HG02798 (cell line): ENCODE data around the gene CELA1.
A peak's percentile ranks its signal among the peaks of the same experiment; 100 is the strongest.

Source experiments
- ATAC-seq: cut with Tn5 transposase; IDR thresholded peaks from one replicate; pipeline ENCODE4 v1.9.1; 2021; ENCODE audit warnings: mild to moderate bottlenecking; ENCODE audit not compliant: unreplicated experiment, poor library complexity

Gene CELA1

GRCh38 chr12:51346581-51346980 lies at the start of gene CELA1:
TSS of gene CELA1 (minus strand) at chr12:51346679. CDS start at chr12:51346638, 41 bp downstream.
- ATAC-seq: no peak

GRCh38 chr12:51395283-51396230 lies 49.1 kb upstream of the CELA1 start:
- no peak for ATAC-seq

GRCh38 chr12:51393676-51394545 lies 47.4 kb upstream of the CELA1 start:
- no peak for ATAC-seq

- ATAC-seq: peak; percentile 41
Observed at GRCh38 chr12:51392556-51393237, 46.2 kb upstream of the CELA1 start.

GRCh38 chr12:51391283-51392123 lies 45.0 kb upstream of the CELA1 start, which contains the start of gene GALNT6:
TSS of gene GALNT6 (minus strand) at chr12:51391406. CDS start at chr12:51379781, 11,625 bp downstream.
- peak; percentile 62 for ATAC-seq

- ATAC-seq: no peak
Observed at GRCh38 chr12:51390891-51391282, 44.4 kb upstream of the CELA1 start.

GRCh38 chr12:51390457-51390856 lies 44.0 kb upstream of the CELA1 start:
- ATAC-seq: no peak

GRCh38 chr12:51389302-51389999 lies 43.0 kb upstream of the CELA1 start:
- no peak for ATAC-seq

GRCh38 chr12:51388846-51389245 lies 42.4 kb upstream of the CELA1 start:
- no peak for ATAC-seq

- no peak for ATAC-seq
Observed at GRCh38 chr12:51388069-51388799, 41.8 kb upstream of the CELA1 start.

GRCh38 chr12:51386351-51386750 lies 39.9 kb upstream of the CELA1 start:
- ATAC-seq: no peak

- no peak for ATAC-seq
Observed at GRCh38 chr12:51383269-51383905, 36.9 kb upstream of the CELA1 start.

- no peak for ATAC-seq
Observed at GRCh38 chr12:51382173-51382572, 35.7 kb upstream of the CELA1 start.

- ATAC-seq: no peak
Observed at GRCh38 chr12:51381226-51382079, 35.0 kb upstream of the CELA1 start.

GRCh38 chr12:51379571-51379970 lies 33.1 kb upstream of the CELA1 start:
- no peak for ATAC-seq

- no peak for ATAC-seq
Observed at GRCh38 chr12:51378749-51379148, 32.3 kb upstream of the CELA1 start.
